ENCODE data around the gene UBTD2.
"Not testable (repeated sequence)": the region's sequence is repeated elsewhere in the genome, so short reads cannot be mapped to it uniquely, and the experiment has no call there.

The UBTD2 gene

DNA sequence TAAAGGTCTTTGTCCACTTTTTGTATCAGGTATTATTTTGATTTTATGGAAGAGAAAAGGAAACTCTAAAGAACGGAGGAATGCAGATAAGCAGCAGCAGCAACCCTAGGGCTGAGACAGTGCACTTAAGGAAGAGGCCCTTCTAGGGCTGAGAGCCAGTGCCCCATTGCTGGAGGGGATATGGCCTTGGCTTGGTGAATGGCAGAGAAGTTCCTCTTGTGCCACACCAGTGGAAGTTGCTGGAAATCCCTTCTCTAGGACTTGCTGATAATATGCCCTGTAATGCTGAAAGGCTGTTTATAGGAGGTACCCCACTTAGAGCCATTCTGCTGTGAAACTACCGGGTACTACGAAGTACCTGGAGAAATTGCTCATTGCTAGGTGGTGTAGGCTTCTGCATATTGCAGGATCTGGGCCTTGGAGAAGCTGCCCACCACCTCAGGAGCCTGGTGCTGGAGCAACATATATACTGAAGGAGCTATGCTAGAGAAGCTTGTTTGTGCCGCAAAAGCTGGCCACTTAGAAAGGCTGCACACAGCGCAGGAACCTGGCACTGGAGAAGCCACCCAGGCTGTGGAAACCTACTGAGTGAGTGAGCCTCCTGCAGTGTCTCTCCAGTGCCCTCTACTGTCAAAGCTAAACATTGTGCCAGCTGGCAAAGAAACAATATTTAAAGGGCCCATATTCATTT, 9.6 kb upstream of the UBTD2 start:
- DNase-seq (ENCODE audit: low spot score) = peak; percentile 84

DNA sequence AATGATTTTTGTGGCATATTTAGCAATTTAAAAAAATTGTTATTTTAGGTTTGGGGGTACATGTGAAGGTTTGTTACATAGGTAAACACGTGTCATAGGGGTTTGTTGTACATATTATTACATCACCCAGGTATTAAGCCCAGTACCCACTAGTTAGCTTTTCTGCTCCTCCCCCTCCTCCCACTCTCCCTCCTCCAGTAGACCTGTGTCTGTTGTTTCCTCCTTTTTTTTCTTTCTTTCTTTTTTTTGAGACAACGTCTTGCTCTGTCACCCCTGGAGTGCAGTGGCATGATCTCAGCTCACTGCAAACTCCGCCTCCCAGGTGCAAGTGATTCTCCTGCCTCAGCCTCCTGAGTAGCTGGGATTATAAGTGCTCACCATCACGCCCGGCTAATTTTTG, 8.3 kb upstream of the UBTD2 start:
- not testable (repeated sequence) for DNase-seq (ENCODE audit: low spot score)

GRCh38 chr5:172288465-172288864, 4.9 kb upstream of the UBTD2 start:
- DNase-seq (ENCODE audit: low spot score) = no peak

DNA sequence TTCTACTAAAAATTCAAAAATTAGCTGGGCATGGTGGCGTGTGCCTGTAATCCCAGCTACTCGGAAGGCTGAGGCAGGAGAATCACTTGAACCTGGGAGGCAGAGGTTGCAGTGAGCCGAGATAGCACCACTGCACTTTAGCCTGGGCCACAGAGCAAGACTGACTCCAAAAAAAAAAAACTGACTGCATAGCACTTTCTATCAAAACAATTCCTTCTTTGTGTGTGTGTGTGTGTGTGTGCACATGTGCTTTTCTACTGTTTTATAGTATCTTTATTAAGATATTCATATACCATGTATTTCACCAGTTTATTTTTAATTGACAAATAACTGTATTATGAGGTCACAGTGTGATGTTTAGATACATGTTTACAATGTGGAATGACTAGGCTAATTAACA, 3.6 kb upstream of the UBTD2 start:
- DNase-seq (ENCODE audit: low spot score) = not testable (repeated sequence)

- no peak for DNase-seq (ENCODE audit: low spot score)
These were observed 1.9 kb upstream of the UBTD2 start for GRCh38 chr5:172285226-172286143.

- peak; percentile 19 for DNase-seq (ENCODE audit: low spot score)
These were observed 1.0 kb upstream of the UBTD2 start for GRCh38 chr5:172284611-172284980.

DNA sequence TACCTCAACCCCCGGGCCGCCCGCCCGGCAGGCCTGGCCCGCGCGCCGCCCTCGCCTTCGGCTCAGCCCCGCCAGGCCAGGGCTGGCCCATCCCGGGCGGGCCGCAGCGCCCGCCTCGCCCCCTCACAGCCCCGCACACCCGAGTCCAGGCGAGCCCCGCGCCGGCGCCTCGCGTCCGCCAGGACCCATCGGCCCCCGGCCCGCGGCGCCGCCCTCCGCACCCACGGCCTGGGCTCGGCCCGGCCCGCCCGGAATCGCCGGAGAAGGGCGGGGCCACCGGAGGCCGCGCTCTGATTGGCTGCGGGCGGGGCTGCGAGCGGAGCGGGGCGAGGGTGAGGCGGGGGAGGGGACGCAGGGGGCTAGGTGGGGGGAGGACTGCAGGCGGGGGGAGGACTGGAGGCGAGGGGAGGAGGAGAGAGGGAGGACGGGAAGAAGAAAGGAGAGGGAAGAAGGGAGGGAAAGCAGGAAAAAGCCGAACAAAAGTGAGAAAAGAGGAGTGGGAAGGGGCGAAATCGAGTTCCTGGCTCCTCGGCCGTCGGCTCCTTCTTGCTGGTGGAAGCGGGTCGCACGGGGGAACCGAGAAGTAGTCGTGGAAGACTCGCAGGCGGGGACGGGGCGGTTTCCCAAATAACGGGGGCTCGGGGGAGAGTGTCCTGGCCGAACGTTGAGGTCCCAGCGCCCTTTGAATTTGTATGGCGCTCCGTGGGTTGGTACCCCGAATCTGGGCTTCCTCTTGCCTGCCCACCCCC, 472 bp upstream of the UBTD2 start:
- peak; percentile 74 for DNase-seq (ENCODE audit: low spot score)

- DNase-seq (ENCODE audit: low spot score) = no peak
These were observed 1.1 kb downstream of the UBTD2 start for GRCh38 chr5:172282272-172283019.

- DNase-seq (ENCODE audit: low spot score) = no peak
These were observed 2.2 kb downstream of the UBTD2 start for GRCh38 chr5:172281346-172281745.

- no peak for DNase-seq (ENCODE audit: low spot score)
These were observed 2.6 kb downstream of the UBTD2 start for GRCh38 chr5:172280929-172281328.

DNA sequence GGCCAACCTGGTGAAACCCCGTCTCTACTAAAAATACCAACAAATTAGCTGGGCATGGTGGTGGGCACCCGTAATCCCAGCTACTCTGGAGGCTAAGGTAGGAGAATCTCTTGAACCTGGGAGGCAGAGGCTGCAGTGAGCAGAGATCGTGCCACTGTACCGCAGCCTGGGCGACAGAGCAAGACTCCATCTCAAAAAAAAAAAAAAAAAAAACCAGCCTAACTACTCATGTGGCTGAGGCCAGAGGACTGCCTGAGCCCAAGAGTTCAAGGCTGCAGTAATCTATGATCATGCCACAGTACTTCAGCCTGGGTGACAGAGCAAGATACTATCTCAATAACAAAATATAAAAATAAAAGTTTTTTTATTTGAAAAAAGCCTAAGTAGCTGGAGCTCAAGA, 3.2 kb downstream of the UBTD2 start:
- no peak for DNase-seq (ENCODE audit: low spot score)

- no peak for DNase-seq (ENCODE audit: low spot score)
These were observed 5.2 kb downstream of the UBTD2 start for GRCh38 chr5:172278356-172278755.

DNA sequence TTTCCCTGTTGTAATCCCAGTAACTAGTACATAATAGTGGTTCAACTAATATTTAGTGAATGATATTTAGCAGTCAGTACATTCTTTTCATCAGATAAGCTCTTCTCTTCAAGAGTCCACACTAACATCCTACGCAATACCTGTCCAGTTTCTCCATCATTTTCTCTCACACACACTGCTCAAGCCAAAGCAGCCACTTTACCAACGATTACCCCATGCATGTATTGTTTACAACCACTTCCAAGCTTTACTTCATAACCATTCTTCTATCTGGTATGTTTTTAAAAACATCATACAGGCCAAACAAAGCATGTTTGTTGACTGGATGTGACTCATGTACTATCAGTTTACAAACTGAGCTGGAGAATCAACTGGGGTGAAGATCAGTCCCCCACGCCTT, 7.3 kb downstream of the UBTD2 start:
- DNase-seq (ENCODE audit: low spot score) = no peak

GRCh38 chr5:172274951-172275753, 8.4 kb downstream of the UBTD2 start:
- DNase-seq (ENCODE audit: low spot score) = no peak

DNA sequence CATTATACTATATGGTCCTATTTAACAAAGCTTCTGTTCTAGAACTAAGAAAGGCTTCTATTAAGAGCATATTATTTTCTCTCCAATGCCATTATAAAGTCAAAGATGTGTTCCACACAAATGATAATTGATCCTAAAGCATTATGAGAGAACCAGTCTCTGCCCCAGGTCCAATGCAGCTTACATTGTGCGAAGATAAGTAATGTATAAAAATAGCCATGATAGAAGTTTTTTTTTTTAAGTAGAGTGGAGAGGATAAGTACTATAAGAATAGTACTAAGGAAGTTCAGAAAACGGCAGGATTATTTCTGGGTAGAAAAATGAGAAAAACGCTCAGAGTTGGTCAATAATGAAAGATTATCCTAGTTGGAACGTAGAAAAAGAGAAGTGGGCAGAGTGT, 15.6 kb downstream of the UBTD2 start:
- no peak for DNase-seq (ENCODE audit: low spot score)

GRCh38 chr5:172266676-172267092, 16.9 kb downstream of the UBTD2 start:
- DNase-seq (ENCODE audit: low spot score) = no peak

DNA sequence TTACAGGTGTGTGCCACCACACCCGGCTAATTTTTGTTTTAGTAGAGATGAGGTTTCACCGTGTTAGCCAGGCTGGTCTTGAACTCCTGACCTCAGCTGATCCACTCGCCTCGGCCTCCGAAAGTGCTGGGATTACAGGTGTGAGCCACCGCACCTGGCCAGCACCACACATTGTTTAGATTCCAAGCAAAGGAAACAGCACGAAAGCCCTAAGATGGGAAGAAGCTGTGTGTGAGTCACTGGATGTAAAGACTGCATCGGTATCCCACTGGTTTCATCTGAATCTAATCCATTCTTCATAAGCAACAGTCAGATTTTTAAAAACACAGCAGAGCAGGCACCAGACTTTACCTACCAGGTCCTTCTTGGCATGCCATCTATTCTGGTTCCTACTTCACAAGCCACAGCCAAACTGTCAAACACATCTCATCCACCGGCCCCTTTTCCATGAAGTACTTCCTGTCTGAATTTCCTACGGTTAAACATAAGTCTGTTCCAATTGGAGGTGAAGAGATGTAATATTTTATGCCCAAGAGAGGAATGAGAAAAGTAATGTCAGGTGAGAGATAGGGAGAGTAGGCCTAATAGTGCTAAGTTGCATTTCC, 17.4 kb downstream of the UBTD2 start:
- DNase-seq (ENCODE audit: low spot score) = no peak

DNA sequence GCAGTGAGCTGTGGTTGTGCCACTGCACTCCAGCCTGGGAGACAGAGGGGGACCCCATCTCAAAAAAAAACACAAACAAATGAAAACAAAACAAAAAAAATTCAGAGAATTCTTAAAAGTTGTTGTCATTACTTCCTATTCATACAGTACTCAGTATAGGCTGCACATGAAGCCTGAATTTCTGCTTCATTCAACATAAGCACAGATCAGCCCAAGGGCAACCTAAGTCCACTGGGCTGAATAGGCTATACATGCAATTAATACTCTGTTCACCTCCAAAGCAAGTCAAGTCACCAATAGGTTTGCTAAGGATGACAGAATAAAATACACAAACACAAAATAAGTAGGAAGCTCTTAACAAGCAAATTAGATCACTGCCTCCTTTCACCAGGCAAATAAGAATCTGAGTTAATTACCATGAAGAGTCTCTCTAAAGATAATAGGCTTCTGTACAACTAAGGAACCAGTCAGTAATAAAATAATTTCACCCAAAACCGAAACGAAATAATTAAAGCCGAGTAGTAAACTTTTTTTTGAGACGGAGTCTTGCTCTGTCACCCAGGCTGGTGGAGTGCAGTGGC, 18.7 kb downstream of the UBTD2 start:
- no peak for DNase-seq (ENCODE audit: low spot score)

DNA sequence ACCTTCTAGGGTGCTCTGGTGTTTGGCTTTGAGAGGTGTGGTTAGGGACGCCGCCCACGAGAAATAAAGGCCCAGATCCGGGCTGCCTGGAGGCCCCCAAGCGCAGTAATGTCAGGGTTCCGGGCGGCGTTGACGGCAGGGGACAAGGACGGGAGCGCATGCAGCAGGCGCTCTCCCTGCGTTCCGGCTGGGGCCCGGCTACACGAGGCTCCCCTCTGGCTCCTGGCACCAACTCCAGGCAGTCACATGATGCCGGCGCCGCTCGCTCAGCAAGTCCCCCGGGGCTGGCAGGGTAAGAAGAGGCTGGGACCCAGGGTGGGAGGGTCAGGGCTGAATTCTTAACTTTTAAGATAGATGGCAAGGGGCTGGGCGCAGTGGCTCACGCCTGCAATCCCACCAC, 28.1 kb downstream of the UBTD2 start:
- no peak for DNase-seq (ENCODE audit: low spot score)

GRCh38 chr5:172252501-172252900, 31.1 kb downstream of the UBTD2 start:
- DNase-seq (ENCODE audit: low spot score) = no peak

Measured in pons (tissue), 1 donor.